ENCODE data around the gene ASB2. TPM values are rescaled to one million over a fixed set of nuclear protein-coding genes. Genes with fewer than 3 reads are reported as not detected.

ASB2 gene
- total and polyA plus RNA-seq, 2 of the 13 experiments (the other 11 are each of a cell fraction or from before 2014, with no cell fraction given): 0.82 to 4.1 TPM

DNA sequence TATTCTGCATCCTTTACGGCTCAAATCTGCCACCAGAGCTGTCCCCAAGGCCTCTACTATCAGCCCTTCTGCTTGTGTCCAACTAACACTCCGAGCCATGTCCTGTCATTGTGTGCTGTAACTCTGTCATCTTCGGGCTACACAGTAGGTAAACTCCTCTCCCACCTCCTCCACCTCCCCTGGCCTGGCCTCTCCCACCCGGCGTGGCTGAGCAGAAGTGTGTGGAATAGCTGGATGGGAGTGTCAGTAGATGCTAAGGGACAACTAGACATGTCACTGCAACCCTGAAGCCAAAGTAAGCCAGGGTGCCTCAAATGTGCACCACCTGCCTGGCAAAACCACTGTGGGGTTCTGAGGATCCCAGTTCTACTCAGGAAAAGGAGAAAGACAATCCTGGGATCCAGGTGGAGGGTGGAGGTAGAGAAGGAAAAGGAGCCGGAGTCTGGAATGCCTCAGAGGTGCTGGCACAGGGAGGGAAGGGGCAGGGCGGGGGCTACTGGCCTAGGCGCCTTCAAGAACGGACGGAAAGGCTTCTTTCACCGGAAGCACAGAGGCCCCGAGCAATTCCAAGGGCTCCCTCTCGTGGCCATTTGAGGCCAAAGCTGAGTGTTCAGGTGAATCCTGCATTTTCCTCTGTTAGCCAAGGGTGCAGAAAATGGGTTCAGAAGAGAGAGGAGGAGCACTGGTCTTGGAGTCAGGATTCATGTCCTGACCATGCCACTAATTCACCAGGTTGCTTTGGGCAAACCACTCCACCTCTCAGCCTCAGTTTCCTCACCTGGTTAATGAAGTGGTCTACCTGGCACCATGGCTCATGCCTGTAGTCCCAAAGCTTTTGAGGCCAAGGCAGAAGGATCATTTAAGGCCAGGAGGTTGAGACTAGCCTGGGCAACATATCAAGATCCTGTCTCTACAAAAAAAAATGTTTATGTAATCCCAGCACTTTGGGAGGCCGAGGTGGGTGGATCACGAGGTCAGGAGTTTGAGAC lies 69.7 kb downstream of the ASB2 start:
- FAIRE-seq (no peak), ATAC-seq (no peak), DNase-seq (ENCODE audit: low spot score) (peak; percentile 59)
- Histone ChIP-seq H3K9ac (ENCODE audit: insufficient read depth, low read depth, low read length) (peak overlapping the region; percentile 56), H3K36me3 (replicated peaks in 1 of 2; ENCODE audit: control insufficient read depth in 1 of 2, insufficient read depth in 2 of 2, low read length in 2 of 2) (no peaks in the 10 kb centered on the region), H3K27ac (ENCODE audit: extremely low read length, insufficient read depth, low read length) (peak overlapping the region; percentile 81), H3K4me3 (replicated peaks in 1 of 3; ENCODE audit: insufficient read depth in 1 of 3, low read depth in 2 of 3, low read length in 3 of 3) (no peak overlapping the region), H3K9me3 (ENCODE audit: low read length) (no peaks in the 10 kb centered on the region), H2AFZ (ENCODE audit: low read length) (no peak overlapping the region), H3K4me2 (ENCODE audit: low read depth, low read length) (peak overlapping the region; percentile 25), H3K79me2 (ENCODE audit: insufficient read depth, low read length) (no peaks in the 10 kb centered on the region), H3K27me3 (ENCODE audit: control insufficient read depth in 1 of 2, insufficient read depth in 2 of 2, low read length in 2 of 2) (no peaks in the 10 kb centered on the region), H3K4me1 (ENCODE audit: insufficient read depth, low read length) (peaks cover 99% of the 10 kb centered on the region), H4K20me1 (ENCODE audit: insufficient read depth, low read length) (no peaks in the 10 kb centered on the region)
- in situ Hi-C loops (cut with HindIII; ENCODE audit: extremely low pct_ligation_motif_present, low pct_unique_long_range_greater_than_20kb) (loop anchor here (5.0 kb wide), 1 partner anchor 249 kb away; no protein-coding TSS in a partner anchor), intact Hi-C loops (cut with micrococcal nuclease; ENCODE audit: unreplicated experiment) (loop anchor here (5.0 kb wide), 1 partner anchor 799 kb away; no protein-coding TSS in a partner anchor)
- POLR2A ChIA-PET: no interaction called here
- 74% methylated on average over 15 of the region's 15 CpGs for WGBS (ENCODE audit: low lambda C conversion rate)
- BruUV-seq (replicated peaks): no TSS peak
- CTCF ChIA-PET (ENCODE audit: low intra/inter-chr PET ratio, low total read pairs): interaction anchor here (2.7 kb wide), 1 partner anchor 251 kb away, joined by 17 read pairs; no protein-coding TSS in a partner anchor
- TF ChIP-seq ZNF121 (CRISPR knock-in tag; IDR thresholded peaks at IDR 0.05) (0 out of 2 replicates have a peak, but pooled peaks have one; percentile 32), HMG20B (CRISPR knock-in tag; conservative IDR thresholded peaks at IDR 0.05) (no peak), ZNF629 (CRISPR knock-in tag; conservative IDR thresholded peaks at IDR 0.05) (peak; percentile 77), KDM2A (CRISPR knock-in tag; IDR thresholded peaks at IDR 0.05; ENCODE audit: borderline replicate concordance, low read depth) (peak; percentile 51; the same call in 1 of the 2 replicates), ZNF501 (CRISPR knock-in tag; IDR thresholded peaks at IDR 0.05) (0 out of 2 replicates have a peak, but pooled peaks have one; percentile 20), STAG1 (CRISPR knock-in tag; IDR thresholded peaks at IDR 0.05) (peak; percentile 69), ZC3H13 (CRISPR knock-in tag; IDR thresholded peaks at IDR 0.05) (no peak), ZNF350 (CRISPR knock-in tag; IDR thresholded peaks at IDR 0.05; ENCODE audit: borderline replicate concordance, low read depth) (no peak)
- TF ChIP-seq, protein P1, sequence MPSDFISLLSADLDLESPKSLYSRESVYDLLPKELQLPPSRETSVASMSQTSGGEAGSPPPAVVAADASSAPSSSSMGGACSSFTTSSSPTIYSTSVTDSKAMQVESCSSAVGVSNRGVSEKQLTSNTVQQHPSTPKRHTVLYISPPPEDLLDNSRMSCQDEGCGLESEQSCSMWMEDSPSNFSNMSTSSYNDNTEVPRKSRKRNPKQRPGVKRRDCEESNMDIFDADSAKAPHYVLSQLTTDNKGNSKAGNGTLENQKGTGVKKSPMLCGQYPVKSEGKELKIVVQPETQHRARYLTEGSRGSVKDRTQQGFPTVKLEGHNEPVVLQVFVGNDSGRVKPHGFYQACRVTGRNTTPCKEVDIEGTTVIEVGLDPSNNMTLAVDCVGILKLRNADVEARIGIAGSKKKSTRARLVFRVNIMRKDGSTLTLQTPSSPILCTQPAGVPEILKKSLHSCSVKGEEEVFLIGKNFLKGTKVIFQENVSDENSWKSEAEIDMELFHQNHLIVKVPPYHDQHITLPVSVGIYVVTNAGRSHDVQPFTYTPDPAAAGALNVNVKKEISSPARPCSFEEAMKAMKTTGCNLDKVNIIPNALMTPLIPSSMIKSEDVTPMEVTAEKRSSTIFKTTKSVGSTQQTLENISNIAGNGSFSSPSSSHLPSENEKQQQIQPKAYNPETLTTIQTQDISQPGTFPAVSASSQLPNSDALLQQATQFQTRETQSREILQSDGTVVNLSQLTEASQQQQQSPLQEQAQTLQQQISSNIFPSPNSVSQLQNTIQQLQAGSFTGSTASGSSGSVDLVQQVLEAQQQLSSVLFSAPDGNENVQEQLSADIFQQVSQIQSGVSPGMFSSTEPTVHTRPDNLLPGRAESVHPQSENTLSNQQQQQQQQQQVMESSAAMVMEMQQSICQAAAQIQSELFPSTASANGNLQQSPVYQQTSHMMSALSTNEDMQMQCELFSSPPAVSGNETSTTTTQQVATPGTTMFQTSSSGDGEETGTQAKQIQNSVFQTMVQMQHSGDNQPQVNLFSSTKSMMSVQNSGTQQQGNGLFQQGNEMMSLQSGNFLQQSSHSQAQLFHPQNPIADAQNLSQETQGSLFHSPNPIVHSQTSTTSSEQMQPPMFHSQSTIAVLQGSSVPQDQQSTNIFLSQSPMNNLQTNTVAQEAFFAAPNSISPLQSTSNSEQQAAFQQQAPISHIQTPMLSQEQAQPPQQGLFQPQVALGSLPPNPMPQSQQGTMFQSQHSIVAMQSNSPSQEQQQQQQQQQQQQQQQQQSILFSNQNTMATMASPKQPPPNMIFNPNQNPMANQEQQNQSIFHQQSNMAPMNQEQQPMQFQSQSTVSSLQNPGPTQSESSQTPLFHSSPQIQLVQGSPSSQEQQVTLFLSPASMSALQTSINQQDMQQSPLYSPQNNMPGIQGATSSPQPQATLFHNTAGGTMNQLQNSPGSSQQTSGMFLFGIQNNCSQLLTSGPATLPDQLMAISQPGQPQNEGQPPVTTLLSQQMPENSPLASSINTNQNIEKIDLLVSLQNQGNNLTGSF (CRISPR knock-in tag; IDR thresholded peaks at IDR 0.05): no peak
- TF ChIP-seq, protein P2, sequence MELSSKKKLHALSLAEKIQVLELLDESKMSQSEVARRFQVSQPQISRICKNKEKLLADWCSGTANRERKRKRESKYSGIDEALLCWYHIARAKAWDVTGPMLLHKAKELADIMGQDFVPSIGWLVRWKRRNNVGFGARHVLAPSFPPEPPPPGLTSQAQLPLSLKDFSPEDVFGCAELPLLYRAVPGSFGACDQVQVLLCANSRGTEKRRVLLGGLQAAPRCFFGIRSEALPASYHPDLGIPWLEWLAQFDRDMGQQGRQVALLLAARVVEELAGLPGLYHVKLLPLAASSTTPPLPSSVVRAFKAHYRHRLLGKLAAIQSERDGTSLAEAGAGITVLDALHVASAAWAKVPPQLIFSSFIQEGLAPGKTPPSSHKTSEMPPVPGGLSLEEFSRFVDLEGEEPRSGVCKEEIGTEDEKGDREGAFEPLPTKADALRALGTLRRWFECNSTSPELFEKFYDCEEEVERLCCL (CRISPR knock-in tag; IDR thresholded peaks at IDR 0.05; ENCODE audit: borderline replicate concordance): no peak
- TF ChIP-seq, protein P3, sequence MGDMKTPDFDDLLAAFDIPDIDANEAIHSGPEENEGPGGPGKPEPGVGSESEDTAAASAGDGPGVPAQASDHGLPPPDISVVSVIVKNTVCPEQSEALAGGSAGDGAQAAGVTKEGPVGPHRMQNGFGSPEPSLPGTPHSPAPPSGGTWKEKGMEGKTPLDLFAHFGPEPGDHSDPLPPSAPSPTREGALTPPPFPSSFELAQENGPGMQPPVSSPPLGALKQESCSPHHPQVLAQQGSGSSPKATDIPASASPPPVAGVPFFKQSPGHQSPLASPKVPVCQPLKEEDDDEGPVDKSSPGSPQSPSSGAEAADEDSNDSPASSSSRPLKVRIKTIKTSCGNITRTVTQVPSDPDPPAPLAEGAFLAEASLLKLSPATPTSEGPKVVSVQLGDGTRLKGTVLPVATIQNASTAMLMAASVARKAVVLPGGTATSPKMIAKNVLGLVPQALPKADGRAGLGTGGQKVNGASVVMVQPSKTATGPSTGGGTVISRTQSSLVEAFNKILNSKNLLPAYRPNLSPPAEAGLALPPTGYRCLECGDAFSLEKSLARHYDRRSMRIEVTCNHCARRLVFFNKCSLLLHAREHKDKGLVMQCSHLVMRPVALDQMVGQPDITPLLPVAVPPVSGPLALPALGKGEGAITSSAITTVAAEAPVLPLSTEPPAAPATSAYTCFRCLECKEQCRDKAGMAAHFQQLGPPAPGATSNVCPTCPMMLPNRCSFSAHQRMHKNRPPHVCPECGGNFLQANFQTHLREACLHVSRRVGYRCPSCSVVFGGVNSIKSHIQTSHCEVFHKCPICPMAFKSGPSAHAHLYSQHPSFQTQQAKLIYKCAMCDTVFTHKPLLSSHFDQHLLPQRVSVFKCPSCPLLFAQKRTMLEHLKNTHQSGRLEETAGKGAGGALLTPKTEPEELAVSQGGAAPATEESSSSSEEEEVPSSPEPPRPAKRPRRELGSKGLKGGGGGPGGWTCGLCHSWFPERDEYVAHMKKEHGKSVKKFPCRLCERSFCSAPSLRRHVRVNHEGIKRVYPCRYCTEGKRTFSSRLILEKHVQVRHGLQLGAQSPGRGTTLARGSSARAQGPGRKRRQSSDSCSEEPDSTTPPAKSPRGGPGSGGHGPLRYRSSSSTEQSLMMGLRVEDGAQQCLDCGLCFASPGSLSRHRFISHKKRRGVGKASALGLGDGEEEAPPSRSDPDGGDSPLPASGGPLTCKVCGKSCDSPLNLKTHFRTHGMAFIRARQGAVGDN (CRISPR knock-in tag; IDR thresholded peaks at IDR 0.05): peak; percentile 76
